ENCODE measurements around the gene SETD1A. TPM values are rescaled to one million over a fixed set of nuclear protein-coding genes. Genes with fewer than 3 reads are reported as not detected.

SETD1A gene
- total and polyA plus RNA-seq, 8 donors, result 4.4 to 22.2 (median 8.7) TPM

- Histone ChIP-seq H3K27me3 (no peaks in the 10 kb centered on the region), H3K36me3 (peaks cover 91 to 100% (median 100%) of the 10 kb centered on the region in 4 donors), H3K4me3 (no peak overlapping the region), H3K4me1 (no peaks in the 10 kb centered on the region), H3K9me3 (no peaks in the 10 kb centered on the region), H3K27ac (no peak overlapping the region)
- TF ChIP-seq CTCF (IDR thresholded peaks at IDR 0.05) (no peak), POLR2AphosphoS5 (IDR thresholded peaks at IDR 0.05) (no peak), POLR2A (IDR thresholded peaks at IDR 0.05) (no peak), EP300 (IDR thresholded peaks at IDR 0.05) (no peak)
- 93 to 97% (median 96%) methylated on average over 14 of the region's 14 CpGs for WGBS, 5 donors
- intact Hi-C loops (cut with DNase I; ENCODE audit: low total_unique reads), result no loop called here
- DNase-seq, result no peak
These were observed 13.7 kb downstream of the SETD1A start for GRCh38 chr16:30971298-30971697.

- H3K4me3 ChIP-seq, result no peak overlapping the region
- TF ChIP-seq POLR2A (IDR thresholded peaks at IDR 0.05) (no peak), POLR2AphosphoS5 (IDR thresholded peaks at IDR 0.05) (no peak), CTCF (IDR thresholded peaks at IDR 0.05) (no peak)
- no peaks in the 10 kb centered on the region for H3K4me1 ChIP-seq
- H3K27ac ChIP-seq, result no peak overlapping the region
- no peak for DNase-seq
- intact Hi-C loops (cut with DNase I; ENCODE audit: low total_unique reads), result no loop called here
- no peaks in the 10 kb centered on the region for H3K27me3 ChIP-seq
- 82 to 88% (median 85%) methylated on average over 7 of the region's 7 CpGs for WGBS, 5 donors
- H3K9me3 ChIP-seq, result no peaks in the 10 kb centered on the region
- peaks cover 89 to 100% (median 100%) of the 10 kb centered on the region in 4 donors for H3K36me3 ChIP-seq
These were observed 15.3 kb downstream of the SETD1A start for GRCh38 chr16:30972872-30973271.

GRCh38 chr16:30974348-30974747, 16.8 kb downstream of the SETD1A start:
- WGBS, 5 donors, result 95 to 99% (median 95%) methylated on average over 6 of the region's 6 CpGs
- no peaks in the 10 kb centered on the region for H3K27me3 ChIP-seq
- intact Hi-C loops (cut with DNase I; ENCODE audit: low total_unique reads), result no loop called here
- no peaks in the 10 kb centered on the region for H3K4me1 ChIP-seq
- TF ChIP-seq POLR2A (IDR thresholded peaks at IDR 0.05), result no peak
- TF ChIP-seq CTCF (IDR thresholded peaks at IDR 0.05), result no peak
- TF ChIP-seq EP300 (IDR thresholded peaks at IDR 0.05), result no peak
- TF ChIP-seq POLR2AphosphoS5 (IDR thresholded peaks at IDR 0.05), result no peak
- peaks cover 77 to 100% (median 100%) of the 10 kb centered on the region in 4 donors for H3K36me3 ChIP-seq
- no peak overlapping the region for H3K27ac ChIP-seq
- no peak overlapping the region for H3K4me3 ChIP-seq
- H3K9me3 ChIP-seq, result no peaks in the 10 kb centered on the region
- no peak for DNase-seq

GRCh38 chr16:30976486-30976885, 18.9 kb downstream of the SETD1A start:
- no peak for DNase-seq
- peaks cover 77 to 100% (median 100%) of the 10 kb centered on the region in 4 donors for H3K36me3 ChIP-seq
- intact Hi-C loops (cut with DNase I; ENCODE audit: low total_unique reads), result no loop called here

More at GRCh38 chr16:30976486-30976885, 18.9 kb downstream of the SETD1A start:
- Histone ChIP-seq H3K27ac (no peak overlapping the region), H3K4me3 (no peak overlapping the region), H3K4me1 (no peaks in the 10 kb centered on the region), H3K27me3 (no peaks in the 10 kb centered on the region), H3K9me3 (no peaks in the 10 kb centered on the region)
- 84 to 93% (median 88%) methylated on average over 4 of the region's 4 CpGs for WGBS, 5 donors
- TF ChIP-seq POLR2A (IDR thresholded peaks at IDR 0.05) (no peak), EP300 (IDR thresholded peaks at IDR 0.05) (no peak), CTCF (IDR thresholded peaks at IDR 0.05) (no peak), POLR2AphosphoS5 (IDR thresholded peaks at IDR 0.05) (no peak)
